GM06990 (cell line): ENCODE measurements around the gene GPR55.

Experiments used
- DNase-seq: peaks from one replicate; pipeline ENCODE4 v3.0.0-alpha.2; 2011; ENCODE audit not compliant: insufficient read length; ENCODE audit errors: extremely low read depth
- H3K27me3 ChIP-seq: replicated peaks from 2 replicates; pipeline ENCODE4 v1.6.0; 2011; ENCODE audit warnings: low read length; ENCODE audit not compliant: control insufficient read depth, insufficient read depth
- H3K36me3 ChIP-seq: 2 replicates; pipeline ENCODE4 v1.5.1; 2011; ENCODE audit warnings: low read length; ENCODE audit not compliant: control insufficient read depth, insufficient read depth
- H3K4me3 ChIP-seq: replicated peaks from 2 replicates; pipeline ENCODE4 v1.5.1; 2011; ENCODE audit warnings: low read depth, mild to moderate bottlenecking, control low read depth, low read length
- TF ChIP-seq, protein P1 (sequence below): IDR thresholded peaks from 2 replicates; pipeline ENCODE4 v1.5.1; 2011; ENCODE audit warnings: low read length, control low read depth, mild to moderate bottlenecking, inconsistent platforms; ENCODE audit not compliant: insufficient read depth, poor library complexity, severe bottlenecking

Gene GPR55

GRCh38 chr2:230863442-230864121 lies 61.5 kb downstream of the GPR55 start:
- no peaks in the 10 kb centered on the region for H3K27me3 ChIP-seq
- TF ChIP-seq, protein P1, sequence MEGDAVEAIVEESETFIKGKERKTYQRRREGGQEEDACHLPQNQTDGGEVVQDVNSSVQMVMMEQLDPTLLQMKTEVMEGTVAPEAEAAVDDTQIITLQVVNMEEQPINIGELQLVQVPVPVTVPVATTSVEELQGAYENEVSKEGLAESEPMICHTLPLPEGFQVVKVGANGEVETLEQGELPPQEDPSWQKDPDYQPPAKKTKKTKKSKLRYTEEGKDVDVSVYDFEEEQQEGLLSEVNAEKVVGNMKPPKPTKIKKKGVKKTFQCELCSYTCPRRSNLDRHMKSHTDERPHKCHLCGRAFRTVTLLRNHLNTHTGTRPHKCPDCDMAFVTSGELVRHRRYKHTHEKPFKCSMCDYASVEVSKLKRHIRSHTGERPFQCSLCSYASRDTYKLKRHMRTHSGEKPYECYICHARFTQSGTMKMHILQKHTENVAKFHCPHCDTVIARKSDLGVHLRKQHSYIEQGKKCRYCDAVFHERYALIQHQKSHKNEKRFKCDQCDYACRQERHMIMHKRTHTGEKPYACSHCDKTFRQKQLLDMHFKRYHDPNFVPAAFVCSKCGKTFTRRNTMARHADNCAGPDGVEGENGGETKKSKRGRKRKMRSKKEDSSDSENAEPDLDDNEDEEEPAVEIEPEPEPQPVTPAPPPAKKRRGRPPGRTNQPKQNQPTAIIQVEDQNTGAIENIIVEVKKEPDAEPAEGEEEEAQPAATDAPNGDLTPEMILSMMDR = no peak

DNA sequence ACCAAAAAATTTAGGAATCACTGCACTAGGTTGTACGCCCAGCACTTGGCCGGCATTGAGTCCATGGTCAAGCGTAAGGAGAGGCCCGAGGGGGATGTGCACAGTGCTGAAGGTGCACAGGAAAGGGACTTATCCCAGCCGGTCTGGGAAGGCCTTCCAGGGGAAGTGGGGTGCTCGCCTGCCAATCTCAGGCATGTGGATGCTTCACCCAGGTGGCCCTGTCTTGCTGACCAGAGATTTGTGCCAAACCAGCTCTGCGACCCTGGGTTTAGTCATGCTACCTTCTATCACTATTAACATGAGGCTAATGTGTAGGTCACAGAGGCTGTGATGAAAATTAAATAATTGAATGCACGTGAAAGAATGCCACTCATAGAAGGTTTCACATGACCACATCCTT lies 62.0 kb downstream of the GPR55 start:
- H3K4me3 ChIP-seq = no peak overlapping the region
- H3K27me3 ChIP-seq = no peaks in the 10 kb centered on the region
- no peaks in the 10 kb centered on the region; the same call in 1 of the 2 replicates for H3K36me3 ChIP-seq
- DNase-seq = no peak
- TF ChIP-seq, protein P1 = no peak

More at GRCh38 chr2:230863442-230864121, 61.5 kb downstream of the GPR55 start:
- peak; percentile 11 for DNase-seq
- Histone ChIP-seq H3K36me3 (no peaks in the 10 kb centered on the region; the same call in 1 of the 2 replicates), H3K4me3 (no peak overlapping the region)

DNA sequence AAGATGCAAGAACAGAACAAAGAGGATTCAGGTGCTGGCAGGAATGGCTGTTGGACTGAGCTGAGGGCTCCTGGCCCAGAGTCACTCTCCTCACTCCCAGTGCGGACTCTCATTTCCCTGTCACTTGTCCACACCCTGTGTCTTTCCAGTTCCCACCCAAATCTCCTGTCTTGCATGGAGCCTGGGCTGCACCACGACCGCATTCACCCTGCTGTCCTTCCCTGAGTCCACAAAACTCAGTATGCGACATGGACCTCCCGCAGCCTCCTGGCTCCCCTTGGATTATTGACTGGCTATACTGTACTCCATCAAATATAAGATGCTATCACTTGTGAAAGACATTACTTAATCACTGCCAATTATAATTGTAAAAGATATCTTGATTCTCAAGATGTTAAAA lies 62.8 kb downstream of the GPR55 start:
- Histone ChIP-seq H3K4me3 (no peak overlapping the region), H3K36me3 (no peaks in the 10 kb centered on the region), H3K27me3 (no peaks in the 10 kb centered on the region)
- no peak for DNase-seq
- TF ChIP-seq, protein P1 = no peak

DNA sequence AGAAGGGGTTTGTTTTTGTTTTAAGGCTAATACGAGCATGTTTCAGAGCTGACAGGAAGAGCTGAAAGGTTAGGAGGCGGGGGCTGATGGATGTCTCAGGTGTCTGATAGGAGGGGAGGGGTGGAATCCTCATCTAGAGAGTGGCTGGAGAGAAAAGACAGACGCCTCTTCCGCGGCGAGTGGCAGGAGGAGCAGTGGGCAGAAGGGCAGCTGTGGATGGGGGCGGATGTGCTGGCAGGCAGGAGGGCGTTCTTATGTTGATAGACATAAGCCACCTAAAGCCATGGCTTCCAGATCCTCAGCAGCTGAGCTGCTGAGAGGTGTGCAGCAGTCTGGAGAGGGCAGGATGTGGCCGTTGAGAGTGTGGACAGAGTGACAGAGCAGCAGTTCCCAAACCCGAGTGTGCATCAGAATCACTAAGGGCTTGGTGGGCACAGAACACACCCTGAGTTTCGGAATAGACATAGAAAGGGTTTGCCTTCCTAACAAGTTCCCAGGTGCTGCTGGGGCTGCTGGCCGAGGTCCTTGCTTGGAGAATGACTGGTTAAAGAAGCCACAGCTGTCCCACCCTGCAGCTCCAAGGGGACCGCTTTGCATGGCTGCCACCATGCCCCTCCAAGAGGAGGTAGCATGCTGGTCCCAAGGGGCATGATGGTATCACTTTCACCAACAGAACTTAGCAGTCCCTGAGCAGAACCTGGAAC lies 63.3 kb downstream of the GPR55 start:
- TF ChIP-seq, protein P1 = no peak
- DNase-seq = peak; percentile 14
- H3K27me3 ChIP-seq = no peaks in the 10 kb centered on the region
- H3K36me3 ChIP-seq = no peaks in the 10 kb centered on the region
- H3K4me3 ChIP-seq = no peak overlapping the region
